HG03064 (cell line): ENCODE data around the gene ZFP28.
A peak's percentile ranks its signal among the peaks of the same experiment; 100 is the strongest.

ENCODE experiments used
- ATAC-seq: cut with Tn5 transposase; IDR thresholded peaks from one replicate; pipeline ENCODE4 v1.9.1; 2021; ENCODE audit warnings: low read depth; ENCODE audit not compliant: unreplicated experiment

ZFP28 gene

DNA sequence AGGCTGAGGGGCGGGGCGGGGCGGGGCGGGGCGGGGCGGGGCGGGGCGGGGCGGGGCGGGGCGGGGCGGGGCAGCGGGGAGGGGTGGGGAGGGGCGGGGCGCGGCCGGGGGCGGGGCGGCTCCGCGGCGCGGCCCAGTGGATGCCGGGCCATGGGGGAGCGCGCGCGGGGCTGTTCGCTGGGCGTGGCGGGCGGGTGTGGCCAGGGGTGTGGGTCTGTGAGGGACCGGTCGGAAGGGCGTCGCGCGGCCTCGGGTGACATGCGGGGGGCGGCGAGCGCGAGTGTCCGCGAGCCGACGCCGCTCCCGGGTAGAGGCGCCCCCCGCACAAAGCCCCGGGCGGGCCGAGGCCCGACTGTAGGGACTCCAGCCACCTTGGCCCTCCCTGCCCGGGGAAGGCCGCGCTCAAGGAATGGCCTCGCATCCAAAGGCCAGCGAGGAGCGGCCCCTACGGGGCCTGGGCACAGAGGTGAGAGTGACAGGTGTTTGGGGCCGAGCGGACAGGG lies at the start of gene ZFP28:
Gene ZFP28, plus strand, starts transcription at position 188 of the 503 bp plus-strand sequence. Its CDS starts 71 bp downstream, at position 259.
- ATAC-seq = peak; percentile 24

DNA sequence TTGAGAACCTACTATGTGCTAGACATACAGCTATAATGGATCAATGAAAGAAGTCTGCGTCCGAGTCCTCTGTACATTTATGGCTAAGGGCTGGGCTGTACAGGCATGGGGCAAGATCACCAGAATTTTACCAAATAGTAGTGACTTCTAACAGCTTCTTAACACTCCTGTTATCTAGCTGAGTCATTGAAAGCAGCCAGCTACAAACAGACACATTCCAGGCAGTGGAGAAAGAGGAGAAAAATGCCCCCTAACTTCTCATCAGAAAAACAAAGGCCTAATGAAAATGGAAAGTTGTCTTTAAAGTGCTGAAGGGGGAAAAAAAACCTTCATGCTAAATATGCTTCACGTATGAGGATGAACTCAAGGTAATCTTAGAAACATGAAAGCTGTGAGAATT lies 47.3 kb upstream of the ZFP28 start:
- ATAC-seq = no peak

DNA sequence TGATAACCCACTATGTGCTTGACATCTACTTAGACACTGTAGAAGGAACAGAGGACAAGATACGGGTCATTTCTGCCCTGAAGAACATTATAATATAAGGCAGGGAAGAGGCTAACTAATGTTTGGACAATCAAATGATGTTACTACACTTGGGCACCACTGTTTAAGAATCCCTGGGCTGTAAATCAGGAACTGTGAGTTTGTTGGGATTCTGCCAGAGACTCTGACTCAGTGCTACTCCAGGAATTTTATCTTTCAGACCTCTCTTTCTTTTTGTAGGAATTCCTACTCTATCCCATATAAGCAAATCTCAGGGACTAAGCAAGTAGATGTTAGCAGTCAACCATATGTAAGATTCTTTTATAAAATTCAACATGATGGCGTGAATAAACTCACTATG lies 34.2 kb upstream of the ZFP28 start:
- ATAC-seq = no peak

DNA sequence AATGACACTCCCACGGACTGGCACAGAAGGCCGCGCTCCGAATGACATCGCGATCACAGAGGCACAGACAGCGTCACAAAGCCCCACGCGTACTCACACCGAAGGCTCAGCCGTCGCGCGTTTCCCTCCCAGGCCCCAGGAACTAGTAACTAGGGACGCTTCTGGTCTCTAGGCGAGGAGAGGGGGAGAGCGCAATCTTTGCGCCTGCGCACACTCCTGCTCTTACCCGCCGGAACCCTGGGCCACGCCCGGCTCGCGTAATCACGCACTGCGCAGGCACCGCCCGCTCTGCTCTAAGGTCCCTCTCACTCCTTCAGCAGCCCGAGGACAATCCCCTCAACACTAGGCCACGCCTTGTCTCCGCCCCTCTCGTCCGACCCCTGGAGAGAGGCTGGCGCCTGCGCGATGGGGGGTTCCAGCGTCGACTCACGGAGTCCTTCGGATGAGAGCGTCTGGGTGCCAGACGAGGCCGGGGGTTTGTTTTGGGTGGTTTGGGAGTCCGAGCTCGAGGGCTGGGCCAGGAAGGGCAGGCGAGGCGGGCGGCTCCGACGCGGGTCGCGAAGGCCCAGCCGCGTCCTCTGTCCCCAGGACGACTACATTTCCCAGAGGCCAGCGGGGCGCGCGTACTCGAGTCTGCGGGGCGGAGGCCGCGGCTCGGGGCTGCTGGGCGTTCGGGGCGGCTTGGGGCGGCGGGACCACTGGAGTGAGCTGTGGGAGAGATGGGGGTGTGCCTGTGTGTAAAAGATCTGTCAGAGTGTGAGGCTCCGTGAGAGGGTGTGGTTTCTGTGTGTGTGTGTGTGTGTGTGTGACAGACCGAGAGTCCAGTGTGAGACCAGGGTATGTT lies 31.1 kb upstream of the ZFP28 start, which contains the start of gene ZNF471:
Gene ZNF471, plus strand, starts transcription at position 410 of the 844 bp plus-strand sequence. CDS start 3,717 bp downstream, outside the sequence.
- no peak for ATAC-seq

DNA sequence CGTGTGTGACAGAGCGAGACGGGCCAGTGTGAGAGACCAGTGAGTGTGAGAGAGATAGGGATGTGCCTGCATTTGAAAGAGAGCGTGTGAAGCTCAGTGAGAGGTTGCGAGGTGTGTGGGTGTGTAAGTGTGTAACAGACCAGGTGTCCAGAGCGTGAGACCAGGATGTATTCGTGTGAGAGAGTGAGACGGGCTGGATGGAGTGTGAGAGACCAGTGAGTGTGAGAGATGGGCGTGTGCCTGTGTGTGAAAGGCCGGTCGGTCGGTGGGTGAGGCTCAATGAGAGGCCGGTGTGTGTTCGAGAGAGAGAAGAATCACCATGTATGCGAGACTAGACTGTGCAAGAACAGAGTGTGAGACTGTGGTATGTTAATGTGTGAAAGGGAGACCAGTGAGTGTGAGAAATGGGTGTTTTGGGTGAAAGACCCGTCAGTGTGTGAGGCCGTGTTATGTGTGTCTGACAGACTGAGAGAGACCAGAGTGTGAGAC lies 30.4 kb upstream of the ZFP28 start:
- ATAC-seq = no peak

DNA sequence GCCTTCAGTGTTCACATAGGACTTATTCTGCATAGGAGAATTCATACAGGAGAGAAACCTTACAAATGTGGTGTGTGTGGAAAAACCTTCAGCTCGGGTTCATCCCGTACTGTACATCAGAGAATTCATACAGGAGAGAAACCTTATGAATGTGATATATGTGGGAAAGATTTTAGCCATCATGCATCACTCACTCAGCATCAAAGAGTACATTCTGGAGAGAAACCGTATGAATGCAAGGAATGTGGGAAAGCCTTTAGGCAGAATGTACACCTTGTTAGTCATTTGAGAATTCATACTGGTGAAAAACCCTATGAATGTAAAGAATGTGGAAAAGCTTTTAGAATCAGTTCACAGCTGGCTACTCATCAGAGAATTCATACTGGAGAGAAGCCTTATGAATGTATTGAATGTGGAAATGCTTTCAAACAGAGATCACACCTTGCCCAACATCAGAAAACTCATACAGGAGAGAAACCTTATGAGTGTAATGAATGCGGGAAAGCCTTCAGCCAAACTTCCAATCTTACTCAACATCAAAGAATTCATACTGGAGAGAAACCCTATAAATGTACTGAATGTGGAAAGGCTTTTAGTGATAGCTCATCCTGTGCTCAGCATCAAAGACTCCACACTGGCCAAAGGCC lies 13.4 kb upstream of the ZFP28 start:
- ATAC-seq = no peak

DNA sequence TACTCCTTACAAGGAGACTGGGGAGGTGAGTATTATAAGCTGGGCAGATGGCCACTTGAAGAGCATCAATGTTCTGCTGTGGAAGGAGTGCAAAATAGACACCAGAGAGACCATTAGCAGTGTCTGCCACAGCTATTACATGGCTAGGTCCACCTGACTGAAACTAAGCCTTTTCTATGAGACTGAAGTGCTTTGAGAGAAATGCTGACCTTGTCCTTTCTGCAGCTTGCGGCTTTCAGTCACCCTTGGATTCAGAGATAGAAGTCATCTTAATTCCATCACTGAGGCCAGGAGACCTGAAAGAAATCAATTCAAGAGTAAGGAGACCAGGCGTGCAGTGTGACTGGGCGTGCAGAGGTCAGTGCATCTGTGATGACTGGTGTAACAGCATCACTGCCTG lies 1.3 kb upstream of the ZFP28 start:
- no peak for ATAC-seq

DNA sequence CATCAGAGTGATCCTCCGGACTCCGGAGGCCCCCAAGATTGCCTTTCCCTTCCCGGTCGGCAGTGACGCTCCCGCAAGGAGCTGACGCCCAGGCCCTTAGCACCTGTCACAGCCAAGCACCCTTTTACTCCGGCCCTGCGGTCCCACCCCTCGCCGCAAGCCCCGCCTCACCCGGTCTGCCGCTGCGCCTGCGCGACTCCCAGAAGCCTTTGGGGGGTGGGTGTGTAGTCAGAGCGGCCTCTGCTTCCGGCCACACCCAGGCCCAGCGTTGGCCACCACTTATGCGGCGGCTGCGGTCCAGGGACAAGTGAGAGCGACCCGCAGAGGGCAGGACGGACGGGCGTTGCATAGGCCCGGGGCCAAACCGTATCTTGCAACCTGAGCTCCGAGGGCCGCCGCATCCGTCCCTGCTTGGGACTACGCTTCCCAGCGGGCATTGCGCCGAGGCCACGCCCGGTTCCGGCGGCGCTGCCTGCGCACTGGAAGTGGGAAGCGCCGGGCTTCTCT lies 441 bp upstream of the ZFP28 start:
- ATAC-seq = peak; percentile 72

DNA sequence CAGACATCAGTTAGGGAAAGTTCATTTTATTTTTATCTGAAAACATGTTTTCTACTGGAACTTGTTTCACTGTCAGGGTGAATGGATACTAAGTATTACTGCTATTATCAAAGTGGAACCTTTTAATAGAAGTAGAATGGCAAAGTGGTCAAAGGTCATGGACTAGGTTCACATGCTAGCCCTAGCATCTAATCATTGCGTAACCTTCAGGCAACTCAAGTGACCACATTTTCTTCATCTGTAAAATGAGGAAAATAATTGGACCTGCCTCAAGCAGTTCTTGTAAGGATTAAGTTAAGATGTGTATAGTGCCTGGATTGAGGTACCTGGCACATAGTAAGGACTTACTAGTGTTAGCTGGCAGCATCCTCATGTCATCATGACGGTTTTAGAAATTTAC lies 5.0 kb downstream of the ZFP28 start:
- no peak for ATAC-seq

DNA sequence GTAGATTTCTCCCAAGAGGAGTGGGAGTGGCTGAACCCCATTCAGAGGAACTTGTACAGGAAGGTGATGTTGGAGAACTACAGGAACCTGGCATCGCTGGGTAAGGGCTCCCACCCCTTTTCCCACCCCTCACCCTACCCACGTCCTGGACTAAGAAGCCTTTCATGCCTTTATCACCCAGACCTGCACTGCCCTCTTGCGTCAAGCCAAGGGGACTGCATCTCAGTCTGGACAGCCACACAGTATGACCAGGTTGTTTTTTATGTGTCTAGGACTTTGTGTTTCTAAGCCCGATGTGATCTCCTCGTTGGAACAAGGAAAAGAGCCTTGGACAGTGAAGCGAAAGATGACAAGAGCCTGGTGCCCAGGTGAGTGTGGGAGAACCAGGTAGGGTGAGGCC lies 8.8 kb downstream of the ZFP28 start:
- no peak for ATAC-seq

DNA sequence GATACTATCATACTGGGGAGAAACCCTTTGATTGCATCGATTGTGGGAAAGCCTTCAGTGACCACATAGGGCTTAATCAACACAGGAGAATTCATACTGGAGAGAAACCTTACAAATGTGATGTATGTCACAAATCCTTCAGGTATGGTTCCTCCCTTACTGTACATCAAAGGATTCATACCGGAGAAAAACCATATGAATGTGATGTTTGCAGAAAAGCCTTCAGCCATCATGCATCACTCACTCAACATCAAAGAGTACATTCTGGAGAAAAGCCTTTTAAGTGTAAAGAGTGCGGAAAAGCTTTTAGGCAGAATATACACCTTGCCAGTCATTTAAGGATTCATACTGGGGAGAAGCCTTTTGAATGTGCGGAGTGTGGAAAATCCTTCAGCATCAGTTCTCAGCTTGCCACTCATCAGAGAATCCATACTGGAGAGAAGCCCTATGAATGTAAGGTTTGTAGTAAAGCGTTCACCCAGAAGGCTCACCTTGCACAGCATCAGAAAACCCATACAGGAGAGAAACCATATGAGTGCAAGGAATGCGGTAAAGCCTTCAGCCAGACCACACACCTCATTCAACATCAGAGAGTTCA lies 15.6 kb downstream of the ZFP28 start:
- no peak for ATAC-seq

DNA sequence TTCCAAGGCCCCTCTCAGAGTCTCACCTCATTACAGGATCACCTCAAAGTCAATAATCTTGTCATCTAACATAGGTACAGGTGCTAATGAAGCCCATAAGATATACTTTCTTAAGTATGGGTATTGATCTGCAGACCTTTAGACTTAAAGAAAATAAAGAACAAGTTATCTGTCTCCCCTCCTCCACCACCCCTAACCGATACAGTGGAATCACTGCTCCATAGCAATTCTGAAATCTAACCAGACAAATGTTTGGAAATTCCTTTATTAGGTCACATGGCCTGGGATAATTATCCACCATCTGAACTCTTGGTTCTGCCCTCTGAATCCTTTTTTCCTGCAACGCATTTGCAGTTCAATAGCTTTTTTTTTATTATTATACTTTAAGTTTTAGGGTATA lies 24.0 kb downstream of the ZFP28 start:
- no peak for ATAC-seq

DNA sequence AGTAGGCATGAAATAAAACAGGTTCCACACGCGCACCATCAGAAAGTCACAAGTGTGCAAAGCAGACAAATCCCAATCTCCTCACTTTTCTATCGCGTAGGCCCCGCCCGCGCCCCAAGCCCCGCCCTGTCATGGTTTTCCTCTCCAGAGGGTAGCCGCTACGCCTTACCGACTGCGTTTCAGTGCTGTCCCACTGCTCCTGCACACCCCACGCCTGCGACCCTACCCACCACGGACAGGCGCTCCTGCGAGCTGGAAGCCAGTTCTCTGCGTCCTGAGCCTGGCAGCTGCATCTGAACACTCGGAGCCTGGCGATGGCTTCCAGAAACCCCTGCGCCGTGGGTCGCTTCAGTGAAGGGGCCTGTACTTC lies 28.1 kb downstream of the ZFP28 start:
- ATAC-seq = peak; percentile 37

DNA sequence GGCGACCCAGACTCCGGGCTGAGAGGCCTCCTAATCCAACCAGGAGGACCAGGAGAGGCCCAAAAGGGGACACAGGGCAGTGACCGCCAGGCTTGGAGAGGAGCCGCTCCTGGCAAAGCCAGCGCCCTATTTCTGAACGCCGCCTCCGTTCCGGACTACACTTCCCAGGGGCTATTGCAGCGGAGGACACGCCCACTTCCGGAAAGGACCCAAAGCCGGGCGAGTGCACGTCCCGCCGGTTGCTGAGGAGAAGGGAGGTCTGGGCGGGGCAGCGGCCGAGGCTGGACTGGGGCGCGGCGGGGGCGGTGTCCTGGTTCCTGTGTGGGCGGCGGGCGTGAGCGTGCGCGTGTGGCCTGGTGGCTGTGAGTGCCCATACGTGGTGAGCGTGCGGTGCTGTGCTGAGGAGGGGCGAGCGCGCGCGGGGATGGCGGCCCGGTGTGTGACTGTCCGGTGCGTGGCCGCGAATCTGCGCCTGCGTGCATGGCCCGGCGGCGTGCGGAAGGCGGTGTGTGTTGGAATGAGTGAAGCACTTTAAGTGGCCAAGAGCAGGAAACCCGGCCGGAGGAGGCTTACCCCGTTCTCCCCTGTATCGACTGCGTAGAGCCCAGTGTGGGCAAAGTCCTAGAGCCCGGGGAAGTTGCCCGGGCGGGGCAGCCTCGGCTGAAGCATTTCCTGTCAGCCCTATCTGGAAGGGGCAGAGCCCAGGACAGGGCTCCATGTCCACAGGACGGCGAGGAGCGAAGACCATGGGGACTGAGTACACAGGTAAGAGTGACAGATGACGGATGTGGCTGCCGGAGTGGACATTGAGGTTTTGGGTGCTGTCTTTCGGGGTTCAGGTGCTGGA lies 28.7 kb downstream of the ZFP28 start, which contains the start of gene ZNF470:
Gene ZNF470, plus strand, starts transcription at position 195 of the 847 bp plus-strand sequence. CDS start 2,844 bp downstream, outside the sequence.
- peak; percentile 96 for ATAC-seq

DNA sequence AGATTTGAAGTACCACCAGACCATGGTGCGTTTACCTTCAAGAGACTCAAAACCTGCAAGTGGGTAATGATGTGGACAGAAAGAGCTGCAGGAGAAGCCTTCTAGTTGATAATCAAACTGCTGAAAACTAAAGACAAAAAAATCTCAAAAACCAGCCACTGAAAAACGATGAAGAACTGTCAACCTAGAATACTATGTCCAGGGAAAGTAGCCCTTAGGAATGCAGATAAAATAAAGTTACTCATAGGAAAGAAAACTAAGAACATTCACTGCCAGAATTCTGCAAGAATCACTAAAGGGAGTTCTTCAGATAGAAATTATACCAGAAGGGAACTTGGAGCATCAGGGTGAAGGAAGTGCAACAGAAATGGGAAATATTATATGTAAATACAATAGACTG lies 33.8 kb downstream of the ZFP28 start:
- no peak for ATAC-seq

DNA sequence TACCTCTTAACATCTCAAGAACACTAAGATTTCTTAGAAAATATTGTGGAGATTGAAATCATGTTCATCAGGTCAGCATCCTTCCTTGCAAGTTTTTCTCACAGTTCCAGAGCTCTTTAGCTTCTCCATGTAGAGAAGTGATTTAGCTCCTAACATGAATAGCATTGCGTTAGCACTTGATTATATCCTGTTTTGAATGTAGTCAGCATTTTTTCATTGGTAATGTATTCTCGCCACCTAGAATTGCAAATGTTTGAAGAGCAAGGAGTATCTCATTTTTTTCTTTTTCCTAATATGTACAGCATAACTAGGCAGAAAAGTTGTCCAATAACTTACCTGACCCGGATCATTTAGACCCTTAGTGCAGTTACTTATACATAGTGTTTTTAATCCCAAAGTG lies 35.2 kb downstream of the ZFP28 start:
- ATAC-seq = no peak

DNA sequence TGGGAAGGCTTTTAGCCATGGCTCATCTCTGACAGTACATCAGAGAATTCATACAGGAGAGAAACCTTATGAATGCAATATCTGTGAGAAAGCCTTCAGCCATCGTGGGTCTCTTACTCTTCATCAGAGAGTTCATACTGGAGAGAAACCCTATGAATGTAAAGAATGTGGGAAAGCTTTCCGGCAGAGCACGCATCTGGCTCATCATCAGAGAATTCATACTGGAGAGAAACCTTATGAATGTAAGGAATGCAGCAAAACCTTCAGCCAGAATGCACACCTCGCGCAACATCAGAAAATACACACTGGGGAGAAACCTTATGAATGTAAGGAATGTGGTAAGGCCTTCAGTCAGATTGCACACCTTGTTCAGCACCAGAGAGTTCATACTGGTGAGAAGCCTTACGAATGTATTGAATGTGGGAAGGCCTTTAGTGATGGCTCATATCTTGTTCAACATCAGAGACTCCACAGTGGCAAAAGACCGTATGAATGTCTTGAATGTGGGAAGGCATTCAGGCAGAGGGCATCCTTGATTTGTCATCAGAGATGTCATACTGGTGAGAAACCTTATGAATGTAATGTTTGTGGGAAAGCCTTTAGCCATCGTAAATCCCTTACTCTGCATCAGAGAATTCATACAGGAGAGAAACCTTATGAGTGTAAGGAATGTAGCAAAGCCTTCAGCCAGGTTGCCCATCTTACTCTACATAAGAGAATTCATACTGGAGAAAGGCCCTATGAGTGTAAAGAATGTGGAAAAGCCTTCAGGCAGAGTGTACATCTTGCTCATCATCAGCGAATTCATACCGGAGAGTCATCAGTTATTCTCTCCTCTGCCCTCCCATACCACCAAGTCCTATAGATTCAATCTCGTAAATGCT lies 39.2 kb downstream of the ZFP28 start:
- no peak for ATAC-seq

DNA sequence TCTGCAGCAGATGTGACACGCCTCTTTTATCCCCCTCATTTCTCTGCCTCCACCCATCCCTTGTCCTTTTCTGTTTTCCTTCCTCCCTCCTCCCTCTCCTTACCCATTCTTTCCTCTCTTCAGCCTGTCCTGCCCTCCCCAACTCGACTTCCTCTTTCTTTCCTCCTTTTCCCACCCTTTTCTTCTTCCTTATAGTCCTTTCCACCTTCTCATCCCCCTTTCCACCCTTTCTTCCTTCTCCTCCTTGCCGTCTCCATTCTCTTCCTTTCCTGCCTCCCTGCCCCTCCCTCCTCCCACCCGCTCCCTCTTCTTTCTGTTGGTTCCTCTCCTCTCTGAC lies 55.7 kb downstream of the ZFP28 start:
- ATAC-seq = no peak
